Measurements from ENCODE around the gene GAD1.

GAD1 gene

GRCh38 chr2:170816504-170817092 lies at the start of gene GAD1:
Gene GAD1 (plus strand): TSS chr2:170816887. CDS start chr2:170818592, 1,705 bp downstream.
- H3K36me3 ChIP-seq (replicated peaks), result no peaks in the 10 kb centered on the region
- H3K4me3 ChIP-seq (ENCODE audit: low read depth, low read length), result peak within 1 kb of the TSS; percentile 41
- H3K27me3 ChIP-seq (replicated peaks), result peaks cover 77% of the 10 kb centered on the region
- DNase-seq, result peak; percentile 56
- no peak within 1 kb of the TSS for H3K27ac ChIP-seq
- no peak for TF ChIP-seq CTCF (IDR thresholded peaks at IDR 0.05; ENCODE audit: low read depth, low read length, missing control alignments)
- in situ Hi-C loops (cut with HindIII; ENCODE audit: low pct_ligation_motif_present, low sequenced_read_pairs), result loop anchor here (25.0 kb wide), 1 partner anchor 404 kb away; no protein-coding TSS in a partner anchor

DNA sequence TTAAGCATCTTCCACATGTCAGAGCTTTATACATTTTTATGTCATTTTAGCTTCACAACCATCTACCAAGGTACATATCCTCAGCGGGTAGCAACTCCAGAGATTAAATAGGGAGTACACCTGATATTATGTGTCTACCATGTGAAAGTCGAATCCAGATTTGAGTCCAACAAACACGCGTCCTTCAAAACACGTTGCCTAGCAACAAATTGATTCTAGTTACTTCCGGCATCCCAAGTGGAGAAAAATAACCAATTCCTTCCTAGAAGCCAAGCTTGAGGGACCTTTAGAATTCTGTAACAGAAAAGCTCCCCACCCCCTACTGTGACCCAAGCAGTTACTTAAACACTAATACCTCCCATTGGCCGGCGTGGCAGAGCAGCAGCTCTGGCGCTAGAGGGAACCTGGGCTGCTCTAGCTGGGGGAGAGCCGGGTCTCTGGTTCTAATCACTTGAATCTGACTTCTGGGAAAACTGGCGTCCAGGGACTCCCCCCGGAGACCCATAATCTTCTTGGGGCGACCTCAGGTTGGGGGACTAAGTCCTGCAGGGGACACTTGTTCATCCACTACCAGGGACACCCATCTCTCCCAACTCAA lies 46.6 kb upstream of the GAD1 start, which contains the start of gene ERICH2:
Gene ERICH2 (plus strand): TSS at position 371 of the 598 bp plus-strand sequence. CDS start 304 bp downstream, outside the sequence.
- in situ Hi-C loops (cut with HindIII; ENCODE audit: low pct_ligation_motif_present, low sequenced_read_pairs), result no loop called here
- no peak within 1 kb of the TSS for H3K27ac ChIP-seq
- peak; percentile 34 for DNase-seq
- peak; percentile 53 for TF ChIP-seq CTCF (IDR thresholded peaks at IDR 0.05; ENCODE audit: low read depth, low read length, missing control alignments)
- H3K4me3 ChIP-seq (ENCODE audit: low read depth, low read length), result peak within 1 kb of the TSS; percentile 59
- no peaks in the 10 kb centered on the region for H3K36me3 ChIP-seq (replicated peaks)
- peaks cover 8% of the 10 kb centered on the region for H3K27me3 ChIP-seq (replicated peaks)

GRCh38 chr2:170770606-170771420 lies 45.9 kb upstream of the GAD1 start:
- peak; percentile 20 for TF ChIP-seq CTCF (IDR thresholded peaks at IDR 0.05; ENCODE audit: low read depth, low read length, missing control alignments)
- no peak overlapping the region for H3K27ac ChIP-seq
- H3K36me3 ChIP-seq (replicated peaks), result no peaks in the 10 kb centered on the region
- peaks cover 8% of the 10 kb centered on the region for H3K27me3 ChIP-seq (replicated peaks)
- in situ Hi-C loops (cut with HindIII; ENCODE audit: low pct_ligation_motif_present, low sequenced_read_pairs), result no loop called here
- peak overlapping the region; percentile 59 for H3K4me3 ChIP-seq (ENCODE audit: low read depth, low read length)
- peak; percentile 17 for DNase-seq

DNA sequence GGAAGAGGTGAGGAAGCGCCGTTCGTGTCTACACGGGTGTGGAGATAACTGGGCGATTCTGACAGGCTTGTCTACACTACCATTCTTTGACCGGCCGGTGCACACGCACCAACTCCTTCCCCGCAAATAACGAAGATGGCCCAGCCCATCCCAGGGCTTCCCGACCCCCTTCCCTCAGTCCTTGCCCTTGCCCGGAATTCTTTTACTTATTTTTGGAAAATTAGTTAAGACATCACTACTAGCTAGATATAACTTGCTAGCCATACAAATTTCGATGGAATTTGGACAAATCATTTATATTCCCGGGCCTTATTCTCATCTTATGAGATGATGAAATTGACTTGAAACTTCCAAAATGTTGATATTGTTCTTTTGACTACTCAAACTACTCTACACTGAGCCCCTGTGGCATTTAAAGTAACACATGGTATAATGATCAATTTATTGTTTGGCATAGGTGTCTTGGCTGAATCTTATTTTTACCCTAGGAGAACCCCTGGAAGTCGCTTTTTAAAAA lies 45.2 kb upstream of the GAD1 start:
- Histone ChIP-seq H3K27ac (no peak overlapping the region), H3K4me3 (ENCODE audit: low read depth, low read length) (peak overlapping the region; percentile 59), H3K36me3 (replicated peaks) (no peaks in the 10 kb centered on the region), H3K27me3 (replicated peaks) (peaks cover 8% of the 10 kb centered on the region)
- TF ChIP-seq CTCF (IDR thresholded peaks at IDR 0.05; ENCODE audit: low read depth, low read length, missing control alignments), result no peak
- in situ Hi-C loops (cut with HindIII; ENCODE audit: low pct_ligation_motif_present, low sequenced_read_pairs), result no loop called here
- no peak for DNase-seq

DNA sequence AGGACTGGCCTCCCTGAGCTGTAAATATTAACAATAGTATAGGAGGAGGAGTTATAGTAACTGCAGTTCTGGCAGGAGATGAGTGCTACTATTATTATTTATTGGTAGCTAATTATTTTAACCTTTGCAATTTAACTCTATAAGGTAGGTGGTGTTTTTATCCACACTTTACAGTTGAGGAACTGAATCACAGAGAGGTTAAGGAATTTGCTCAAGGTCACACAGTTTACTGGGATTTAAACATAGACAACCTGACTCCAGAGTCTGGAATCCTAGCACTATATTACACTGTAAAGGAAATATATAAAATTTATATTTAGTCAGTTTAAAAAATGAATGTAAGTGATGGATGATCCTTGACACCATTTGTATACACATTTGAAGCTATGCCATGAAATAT lies 44.4 kb upstream of the GAD1 start:
- no peak for TF ChIP-seq CTCF (IDR thresholded peaks at IDR 0.05; ENCODE audit: low read depth, low read length, missing control alignments)
- in situ Hi-C loops (cut with HindIII; ENCODE audit: low pct_ligation_motif_present, low sequenced_read_pairs), result no loop called here
- no peak overlapping the region for H3K27ac ChIP-seq
- H3K27me3 ChIP-seq (replicated peaks), result peaks cover 8% of the 10 kb centered on the region
- DNase-seq, result no peak
- no peaks in the 10 kb centered on the region for H3K36me3 ChIP-seq (replicated peaks)
- no peak overlapping the region for H3K4me3 ChIP-seq (ENCODE audit: low read depth, low read length)

Data from brain microvascular endothelial cell (primary cell).